Activated B cell treated with CpG ODN at 0.5 μM for 24 hours (primary cell): ENCODE measurements around the gene PARPBP. TPM values are rescaled to one million over a fixed set of nuclear protein-coding genes. Genes with fewer than 3 reads are reported as not detected.

Experiments used
- ATAC-seq: fragments of 200-7000 bp; cut with Tn5 transposase; one replicate; pipeline ENCODE4 v1.10.0; 2021; ENCODE audit warnings: low read depth, mild to moderate bottlenecking, moderate library complexity
- CTCF ChIA-PET: fragments of 350-600 bp; sonication (Branson Sonifier 250); formaldehyde crosslinking; loops from one replicate; lab custom pipeline; 2021; ENCODE audit warnings: antibody characterized with exemption; lab: Charles Lee
- POLR2A ChIA-PET: fragments of 350-600 bp; sonication (Branson Sonifier 250); formaldehyde crosslinking; loops from one replicate; lab custom pipeline; 2021; ENCODE audit warnings: antibody characterized with exemption; lab: Charles Lee
- DNase-seq: peaks from one replicate; pipeline ENCODE4 v3.0.0; 2022
- H3K27ac Mint-ChIP-seq: one replicate; pipeline ENCODE4 v1.8.0; 2020; ENCODE audit warnings: mixed read lengths
- H3K27me3 Mint-ChIP-seq: one replicate; pipeline ENCODE4 v1.8.0; 2021; ENCODE audit warnings: mixed read lengths
- H3K36me3 Mint-ChIP-seq: one replicate; pipeline ENCODE4 v1.8.0; 2021; ENCODE audit warnings: low read depth, mixed read lengths
- H3K4me1 Mint-ChIP-seq: one replicate; pipeline ENCODE4 v1.8.0; 2021; ENCODE audit warnings: mixed read lengths
- H3K4me3 Mint-ChIP-seq: one replicate; pipeline ENCODE4 v1.8.0; 2020; ENCODE audit warnings: mild to moderate bottlenecking, mixed read lengths
- H3K9me3 Mint-ChIP-seq: one replicate; pipeline ENCODE4 v1.8.0; 2020; ENCODE audit warnings: mixed read lengths
- intact Hi-C: fragments of 100-400 bp; cut with micrococcal nuclease; formaldehyde crosslinking; loops from one replicate; pipeline ENCODE4 v1.15.1; 2024
- total RNA-seq: library from RNA; stranded (reverse); gene quantifications from 2 replicates; pipeline ENCODE4 v1.2.3, GENCODE V29; 2022
- TF ChIP-seq, protein P1 (sequence below): fragments of 200-600 bp; IDR thresholded peaks from one replicate; pipeline ENCODE4 v1.8.0; 2022; ENCODE audit warnings: antibody characterized with exemption, mild to moderate bottlenecking

PARPBP gene
- total RNA-seq, 1 donor from 2014 or later = 4.6 TPM

DNA sequence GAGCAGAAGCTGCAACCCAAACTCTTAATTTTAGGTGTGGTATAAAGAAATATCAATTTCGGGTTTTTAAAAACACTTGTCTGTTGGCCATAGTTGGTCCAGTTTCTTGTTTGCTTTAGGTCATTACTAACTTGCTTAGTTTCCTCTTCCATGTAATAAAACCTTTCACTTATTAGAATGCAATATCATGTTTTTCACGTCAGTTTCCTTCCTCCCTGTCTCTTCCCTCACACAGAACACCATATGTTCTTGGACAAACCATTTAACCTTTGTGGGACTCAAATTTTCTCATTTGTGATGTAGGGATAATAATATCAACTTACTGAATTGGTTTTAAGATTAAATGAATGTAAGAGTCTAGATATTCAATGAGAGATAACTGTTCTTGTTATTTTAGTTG, 54.8 kb downstream of the PARPBP start:
- TF ChIP-seq, protein P1, sequence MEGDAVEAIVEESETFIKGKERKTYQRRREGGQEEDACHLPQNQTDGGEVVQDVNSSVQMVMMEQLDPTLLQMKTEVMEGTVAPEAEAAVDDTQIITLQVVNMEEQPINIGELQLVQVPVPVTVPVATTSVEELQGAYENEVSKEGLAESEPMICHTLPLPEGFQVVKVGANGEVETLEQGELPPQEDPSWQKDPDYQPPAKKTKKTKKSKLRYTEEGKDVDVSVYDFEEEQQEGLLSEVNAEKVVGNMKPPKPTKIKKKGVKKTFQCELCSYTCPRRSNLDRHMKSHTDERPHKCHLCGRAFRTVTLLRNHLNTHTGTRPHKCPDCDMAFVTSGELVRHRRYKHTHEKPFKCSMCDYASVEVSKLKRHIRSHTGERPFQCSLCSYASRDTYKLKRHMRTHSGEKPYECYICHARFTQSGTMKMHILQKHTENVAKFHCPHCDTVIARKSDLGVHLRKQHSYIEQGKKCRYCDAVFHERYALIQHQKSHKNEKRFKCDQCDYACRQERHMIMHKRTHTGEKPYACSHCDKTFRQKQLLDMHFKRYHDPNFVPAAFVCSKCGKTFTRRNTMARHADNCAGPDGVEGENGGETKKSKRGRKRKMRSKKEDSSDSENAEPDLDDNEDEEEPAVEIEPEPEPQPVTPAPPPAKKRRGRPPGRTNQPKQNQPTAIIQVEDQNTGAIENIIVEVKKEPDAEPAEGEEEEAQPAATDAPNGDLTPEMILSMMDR = no peak
- POLR2A ChIA-PET = no interaction called here
- no peak for DNase-seq
- no peaks in the 10 kb centered on the region for H3K36me3 Mint-ChIP-seq
- H3K4me1 Mint-ChIP-seq = no peaks in the 10 kb centered on the region
- H3K27ac Mint-ChIP-seq = no peak overlapping the region
- CTCF ChIA-PET = interaction anchor here (1.3 kb wide), 1 partner anchor 369 kb away, joined by 3 read pairs; no protein-coding TSS in a partner anchor
- H3K27me3 Mint-ChIP-seq = no peaks in the 10 kb centered on the region
- H3K9me3 Mint-ChIP-seq = no peaks in the 10 kb centered on the region
- no peak overlapping the region for H3K4me3 Mint-ChIP-seq
- ATAC-seq = no peak
- intact Hi-C loops = loop anchor here (5.0 kb wide), 1 partner anchor 237 kb away; no protein-coding TSS in a partner anchor

DNA sequence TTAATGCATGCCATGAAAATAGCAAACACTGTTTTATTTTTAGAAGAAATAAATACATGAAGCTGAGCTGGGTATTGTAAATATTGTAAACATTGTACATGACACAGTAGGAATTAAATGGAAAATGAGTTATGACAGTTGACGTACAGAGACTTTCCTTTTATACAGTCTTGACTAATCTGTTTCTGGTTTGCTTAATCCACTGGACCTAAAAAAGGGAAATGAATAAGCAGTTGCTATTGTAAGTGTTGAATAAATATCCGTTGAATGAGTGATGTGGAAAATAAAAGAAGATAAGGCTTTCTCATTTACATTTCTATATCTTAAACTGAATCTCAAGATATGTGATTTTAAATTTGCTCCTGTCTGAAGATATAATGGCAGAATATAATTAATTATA, 62.7 kb downstream of the PARPBP start:
- H3K4me3 Mint-ChIP-seq = no peak overlapping the region
- ChIA-PET CTCF (no interaction called here), POLR2A (no interaction called here)
- H3K27ac Mint-ChIP-seq = no peak overlapping the region
- no peak for ATAC-seq
- no peaks in the 10 kb centered on the region for H3K9me3 Mint-ChIP-seq
- DNase-seq = no peak
- TF ChIP-seq, protein P1 = no peak
- intact Hi-C loops = no loop called here
- no peaks in the 10 kb centered on the region for H3K4me1 Mint-ChIP-seq
- H3K36me3 Mint-ChIP-seq = no peaks in the 10 kb centered on the region
- no peaks in the 10 kb centered on the region for H3K27me3 Mint-ChIP-seq

DNA sequence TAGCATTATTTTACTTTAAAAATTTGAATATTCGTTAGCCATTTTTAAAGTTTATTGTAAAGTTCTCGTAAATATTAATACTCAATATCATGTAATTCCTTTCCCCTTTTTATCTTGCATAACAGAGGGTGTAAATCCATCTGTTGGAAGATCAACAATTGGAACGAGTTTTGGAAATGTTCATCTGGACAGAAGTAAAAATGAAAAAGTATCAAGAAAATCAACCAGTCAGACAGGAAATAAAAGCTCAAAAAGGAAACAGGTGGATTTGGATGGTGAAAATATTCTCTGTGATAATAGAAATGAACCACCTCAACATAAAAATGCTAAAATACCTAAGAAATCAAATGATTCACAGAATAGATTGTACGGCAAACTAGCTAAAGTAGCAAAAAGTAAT, 75.8 kb downstream of the PARPBP start:
- no peaks in the 10 kb centered on the region for H3K9me3 Mint-ChIP-seq
- no peak overlapping the region for H3K4me3 Mint-ChIP-seq
- DNase-seq (no peak), ATAC-seq (no peak)
- intact Hi-C loops = no loop called here
- no peaks in the 10 kb centered on the region for H3K4me1 Mint-ChIP-seq
- POLR2A ChIA-PET = no interaction called here
- no peak overlapping the region for H3K27ac Mint-ChIP-seq
- H3K36me3 Mint-ChIP-seq = no peaks in the 10 kb centered on the region
- TF ChIP-seq, protein P1 = no peak
- no peaks in the 10 kb centered on the region for H3K27me3 Mint-ChIP-seq
- CTCF ChIA-PET = no interaction called here

DNA sequence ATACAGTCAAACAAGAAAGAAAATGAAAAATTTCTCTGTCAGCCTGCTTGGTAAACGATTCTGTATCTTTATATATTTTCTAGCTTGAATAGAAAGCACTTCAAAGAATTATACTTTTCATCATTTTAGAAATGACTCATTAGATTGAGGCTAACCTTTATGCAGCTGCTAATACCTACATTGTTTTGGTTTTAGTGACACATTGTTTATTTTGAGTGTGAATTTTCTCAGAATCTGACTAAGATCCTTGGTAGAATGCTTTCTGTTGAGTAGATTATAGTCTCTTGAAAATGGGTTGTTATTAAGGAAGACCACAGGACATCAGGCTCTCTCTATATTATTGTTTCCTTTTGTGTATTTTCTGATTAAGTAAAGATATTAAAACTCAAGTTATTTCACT, 77.8 kb downstream of the PARPBP start, which contains the start of gene PMCH:
Gene PMCH (minus strand): TSS at position 45 of the 400 bp plus-strand sequence. CDS start 63 bp downstream, outside the sequence.
- ChIA-PET POLR2A (no interaction called here), CTCF (no interaction called here)
- Mint-ChIP-seq H3K4me3 (no peak within 1 kb of the TSS), H3K9me3 (no peaks in the 10 kb centered on the region), H3K27ac (no peak within 1 kb of the TSS), H3K36me3 (no peaks in the 10 kb centered on the region), H3K27me3 (no peaks in the 10 kb centered on the region), H3K4me1 (peaks cover 7% of the 10 kb centered on the region)
- TF ChIP-seq, protein P1 = no peak
- ATAC-seq = no peak
- intact Hi-C loops = no loop called here
- no peak for DNase-seq

- Mint-ChIP-seq H3K36me3 (no peaks in the 10 kb centered on the region), H3K4me1 (peaks cover 7% of the 10 kb centered on the region), H3K9me3 (no peaks in the 10 kb centered on the region), H3K4me3 (no peak overlapping the region), H3K27ac (no peak overlapping the region), H3K27me3 (no peaks in the 10 kb centered on the region)
- intact Hi-C loops = no loop called here
- no peak for DNase-seq
- no peak for ATAC-seq
- POLR2A ChIA-PET = no interaction called here
- CTCF ChIA-PET = no interaction called here
- TF ChIP-seq, protein P1 = no peak
These were observed 81.6 kb downstream of the PARPBP start for GRCh38 chr12:102201436-102202061.
